GM12878 (cell line): ENCODE data around the gene JPH4.

Experiments used
- HDAC6 ChIP-seq: fragments of 200-600 bp; sonication (generic); IDR thresholded peaks from one replicate; pipeline ENCODE4 v1.8.0; 2017; ENCODE audit warnings: antibody characterized with exemption; ENCODE audit not compliant: unreplicated experiment
- MTA3 ChIP-seq: IDR thresholded peaks from 2 replicates; pipeline ENCODE4 v1.6.1; 2012; ENCODE audit warnings: low read length, inconsistent platforms, borderline replicate concordance
- POLR2A ChIP-seq: IDR thresholded peaks from 2 replicates; pipeline ENCODE4 v1.6.1; 2011; ENCODE audit warnings: low read depth, mild to moderate bottlenecking, low read length
- TF ChIP-seq, protein P1 (sequence below), 3 experiments: IDR thresholded peaks in 2 of 3; conservative IDR thresholded peaks in 1 of 3; 2 replicates each; pipeline ENCODE4 v1.5.1; 2011; ENCODE audit warnings: low read depth in 3 of 3, low read length in 3 of 3, mild to moderate bottlenecking in 3 of 3, control low read depth in 2 of 3, moderate library complexity in 2 of 3, inconsistent platforms in 1 of 3, mixed read lengths in 1 of 3; ENCODE audit not compliant: control insufficient read depth in 2 of 3, insufficient read depth in 1 of 3; ENCODE audit errors: extremely low read depth in 1 of 3
- TF ChIP-seq, protein P2 (sequence below): IDR thresholded peaks from 2 replicates; pipeline ENCODE4 v1.6.1; 2012; ENCODE audit warnings: mild to moderate bottlenecking, low read depth, low read length

DNA sequence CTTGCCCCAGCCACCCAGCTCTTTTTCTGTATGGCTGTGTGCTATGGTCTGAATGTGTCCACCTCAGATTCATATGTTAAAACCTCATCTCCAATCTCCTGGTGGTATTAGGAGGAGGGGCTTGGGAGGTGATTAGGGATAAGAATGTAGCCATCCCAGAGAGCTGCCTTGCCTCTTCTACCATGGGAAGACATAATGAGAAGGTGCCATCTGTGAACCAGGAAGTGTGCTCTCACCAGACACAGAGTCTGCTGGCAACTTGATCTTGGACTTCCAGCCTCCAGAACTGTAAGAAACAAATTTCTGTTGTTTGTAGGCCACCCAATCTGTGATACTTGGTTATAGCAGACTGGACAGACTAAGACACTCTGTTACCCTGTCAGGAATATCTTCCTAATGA lies 22.8 kb upstream of the JPH4 start:
- TF ChIP-seq POLR2A (no peak), MTA3 (no peak), HDAC6 (no peak)
- TF ChIP-seq, protein P1, sequence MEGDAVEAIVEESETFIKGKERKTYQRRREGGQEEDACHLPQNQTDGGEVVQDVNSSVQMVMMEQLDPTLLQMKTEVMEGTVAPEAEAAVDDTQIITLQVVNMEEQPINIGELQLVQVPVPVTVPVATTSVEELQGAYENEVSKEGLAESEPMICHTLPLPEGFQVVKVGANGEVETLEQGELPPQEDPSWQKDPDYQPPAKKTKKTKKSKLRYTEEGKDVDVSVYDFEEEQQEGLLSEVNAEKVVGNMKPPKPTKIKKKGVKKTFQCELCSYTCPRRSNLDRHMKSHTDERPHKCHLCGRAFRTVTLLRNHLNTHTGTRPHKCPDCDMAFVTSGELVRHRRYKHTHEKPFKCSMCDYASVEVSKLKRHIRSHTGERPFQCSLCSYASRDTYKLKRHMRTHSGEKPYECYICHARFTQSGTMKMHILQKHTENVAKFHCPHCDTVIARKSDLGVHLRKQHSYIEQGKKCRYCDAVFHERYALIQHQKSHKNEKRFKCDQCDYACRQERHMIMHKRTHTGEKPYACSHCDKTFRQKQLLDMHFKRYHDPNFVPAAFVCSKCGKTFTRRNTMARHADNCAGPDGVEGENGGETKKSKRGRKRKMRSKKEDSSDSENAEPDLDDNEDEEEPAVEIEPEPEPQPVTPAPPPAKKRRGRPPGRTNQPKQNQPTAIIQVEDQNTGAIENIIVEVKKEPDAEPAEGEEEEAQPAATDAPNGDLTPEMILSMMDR (IDR thresholded peaks at IDR 0.05 in 2 of 3, conservative IDR thresholded peaks at IDR 0.05 in 1 of 3; ENCODE audit: control insufficient read depth in 2 of 3, extremely low read depth in 1 of 3, insufficient read depth in 1 of 3, low read depth in 3 of 3, low read length in 3 of 3), result no peak
- TF ChIP-seq, protein P2, sequence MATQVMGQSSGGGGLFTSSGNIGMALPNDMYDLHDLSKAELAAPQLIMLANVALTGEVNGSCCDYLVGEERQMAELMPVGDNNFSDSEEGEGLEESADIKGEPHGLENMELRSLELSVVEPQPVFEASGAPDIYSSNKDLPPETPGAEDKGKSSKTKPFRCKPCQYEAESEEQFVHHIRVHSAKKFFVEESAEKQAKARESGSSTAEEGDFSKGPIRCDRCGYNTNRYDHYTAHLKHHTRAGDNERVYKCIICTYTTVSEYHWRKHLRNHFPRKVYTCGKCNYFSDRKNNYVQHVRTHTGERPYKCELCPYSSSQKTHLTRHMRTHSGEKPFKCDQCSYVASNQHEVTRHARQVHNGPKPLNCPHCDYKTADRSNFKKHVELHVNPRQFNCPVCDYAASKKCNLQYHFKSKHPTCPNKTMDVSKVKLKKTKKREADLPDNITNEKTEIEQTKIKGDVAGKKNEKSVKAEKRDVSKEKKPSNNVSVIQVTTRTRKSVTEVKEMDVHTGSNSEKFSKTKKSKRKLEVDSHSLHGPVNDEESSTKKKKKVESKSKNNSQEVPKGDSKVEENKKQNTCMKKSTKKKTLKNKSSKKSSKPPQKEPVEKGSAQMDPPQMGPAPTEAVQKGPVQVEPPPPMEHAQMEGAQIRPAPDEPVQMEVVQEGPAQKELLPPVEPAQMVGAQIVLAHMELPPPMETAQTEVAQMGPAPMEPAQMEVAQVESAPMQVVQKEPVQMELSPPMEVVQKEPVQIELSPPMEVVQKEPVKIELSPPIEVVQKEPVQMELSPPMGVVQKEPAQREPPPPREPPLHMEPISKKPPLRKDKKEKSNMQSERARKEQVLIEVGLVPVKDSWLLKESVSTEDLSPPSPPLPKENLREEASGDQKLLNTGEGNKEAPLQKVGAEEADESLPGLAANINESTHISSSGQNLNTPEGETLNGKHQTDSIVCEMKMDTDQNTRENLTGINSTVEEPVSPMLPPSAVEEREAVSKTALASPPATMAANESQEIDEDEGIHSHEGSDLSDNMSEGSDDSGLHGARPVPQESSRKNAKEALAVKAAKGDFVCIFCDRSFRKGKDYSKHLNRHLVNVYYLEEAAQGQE, result no peak
